Skeletal muscle satellite cell (primary cell): ENCODE data around the gene LAMB1. TPM values are rescaled to one million over a fixed set of nuclear protein-coding genes. Genes with fewer than 3 reads are reported as not detected.
A peak's percentile ranks its signal among the peaks of the same experiment; 100 is the strongest.

ENCODE experiments used
- H3K27me3 ChIP-seq: 2 replicates; pipeline ENCODE4 v1.7.0; 2013; ENCODE audit warnings: low read length; ENCODE audit not compliant: control insufficient read depth, insufficient read depth
- H3K36me3 ChIP-seq: 2 replicates; pipeline ENCODE4 v1.7.0; 2013; ENCODE audit warnings: mild to moderate bottlenecking, control low read depth, low read length; ENCODE audit not compliant: insufficient read depth
- H3K4me1 ChIP-seq: 2 replicates; pipeline ENCODE4 v1.7.0; 2013; ENCODE audit warnings: low read length; ENCODE audit not compliant: control insufficient read depth, insufficient read depth
- H3K4me2 ChIP-seq: 2 replicates; pipeline ENCODE4 v1.7.0; 2013; ENCODE audit warnings: mild to moderate bottlenecking, low read length
- H3K4me3 ChIP-seq: 2 replicates; pipeline ENCODE4 v1.7.0; 2013; ENCODE audit warnings: low read length
- H3K9ac ChIP-seq: 2 replicates; pipeline ENCODE4 v1.7.0; 2013; ENCODE audit warnings: mild to moderate bottlenecking, low read depth, low read length, moderate library complexity
- H3K9me3 ChIP-seq: replicated peaks from 2 replicates; pipeline ENCODE4 v1.7.0; 2013; ENCODE audit warnings: mild to moderate bottlenecking, control low read depth, low read length
- total RNA-seq: library from RNA; depleted of rRNA; stranded (reverse); fragments of >200 nt; gene quantifications from 2 replicates; pipeline ENCODE4 v1.2.3, GENCODE V29; 2012; rRNA removed

The LAMB1 gene
- total RNA-seq = 227 and 312 TPM in 2 replicates

DNA sequence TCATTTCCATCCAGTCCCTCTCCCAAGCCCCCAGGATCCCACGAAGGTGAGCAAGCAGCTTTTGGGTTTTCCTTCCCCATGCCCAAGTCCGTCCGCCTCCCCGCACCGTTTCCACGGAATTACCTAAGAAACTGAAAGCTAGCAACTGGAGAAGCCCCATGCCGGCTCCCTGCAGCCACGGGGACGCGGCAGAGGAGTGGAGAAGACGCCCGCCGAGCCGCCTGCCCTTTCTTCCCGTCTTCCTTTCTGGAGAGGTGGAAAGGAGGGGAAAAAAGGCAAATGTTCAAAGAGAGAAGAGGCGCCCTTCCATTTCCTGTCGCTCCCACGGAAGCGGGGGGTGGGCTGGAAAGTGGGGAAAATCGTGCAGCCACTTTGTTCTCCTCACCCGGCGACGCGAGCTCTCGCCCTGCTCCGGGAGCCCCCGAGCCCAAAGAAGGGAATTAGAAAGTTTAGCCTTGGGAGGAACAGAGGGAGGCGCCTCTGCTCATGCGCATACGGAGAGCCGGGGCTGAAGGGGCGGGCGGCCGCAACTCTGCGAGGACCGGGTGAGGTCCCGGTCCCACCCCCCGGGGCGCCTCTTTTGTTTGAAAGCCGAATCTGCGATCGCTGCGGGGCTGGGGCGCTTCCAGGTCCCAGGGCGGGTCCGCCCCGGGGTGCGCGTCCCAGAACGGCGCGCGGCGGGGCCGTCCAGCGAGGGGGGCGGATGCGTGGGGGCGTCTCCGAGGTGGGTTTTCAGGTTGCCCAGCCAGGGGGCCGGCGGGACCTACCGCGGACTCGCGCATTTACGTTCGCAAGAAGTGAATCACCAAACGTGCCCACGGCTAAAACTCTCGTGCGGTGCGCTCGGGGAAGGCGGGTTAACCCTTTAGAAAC, at the start of gene LAMB1:
Gene LAMB1, minus strand, starts transcription at position 436 of the 873 bp plus-strand sequence. Its CDS starts 276 bp downstream, at position 160.
- Histone ChIP-seq H3K4me3 (peak within 1 kb of the TSS; percentile 88), H3K9me3 (no peaks in the 10 kb centered on the region), H3K9ac (peak within 1 kb of the TSS; percentile 95), H3K27me3 (peaks cover 4% of the 10 kb centered on the region), H3K4me1 (peaks cover 44% of the 10 kb centered on the region), H3K36me3 (peaks cover 22% of the 10 kb centered on the region), H3K4me2 (peak within 1 kb of the TSS; percentile 94)

DNA sequence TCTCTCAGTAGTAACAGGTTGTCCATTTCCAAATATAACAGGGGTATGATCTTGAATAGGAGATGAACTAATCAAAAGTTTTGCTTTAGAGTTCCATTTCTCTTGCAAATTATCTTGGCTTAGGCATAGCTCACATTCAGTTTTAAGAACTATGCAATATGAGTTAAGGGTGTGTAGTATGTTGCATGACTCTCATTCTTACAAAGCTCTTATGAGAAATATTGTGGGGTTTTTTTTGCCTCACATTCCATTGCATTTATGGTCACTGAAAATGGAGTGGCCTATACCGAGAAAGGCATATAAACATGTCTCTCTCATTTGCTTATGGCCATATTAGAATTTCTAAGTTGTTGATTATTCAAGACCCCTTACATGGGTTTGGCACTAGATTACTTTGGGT, 48.5 kb upstream of the LAMB1 start:
- Histone ChIP-seq H3K36me3 (no peaks in the 10 kb centered on the region), H3K27me3 (no peaks in the 10 kb centered on the region), H3K9me3 (no peaks in the 10 kb centered on the region), H3K4me3 (no peak overlapping the region), H3K4me1 (no peaks in the 10 kb centered on the region), H3K4me2 (no peak overlapping the region), H3K9ac (no peak overlapping the region)

DNA sequence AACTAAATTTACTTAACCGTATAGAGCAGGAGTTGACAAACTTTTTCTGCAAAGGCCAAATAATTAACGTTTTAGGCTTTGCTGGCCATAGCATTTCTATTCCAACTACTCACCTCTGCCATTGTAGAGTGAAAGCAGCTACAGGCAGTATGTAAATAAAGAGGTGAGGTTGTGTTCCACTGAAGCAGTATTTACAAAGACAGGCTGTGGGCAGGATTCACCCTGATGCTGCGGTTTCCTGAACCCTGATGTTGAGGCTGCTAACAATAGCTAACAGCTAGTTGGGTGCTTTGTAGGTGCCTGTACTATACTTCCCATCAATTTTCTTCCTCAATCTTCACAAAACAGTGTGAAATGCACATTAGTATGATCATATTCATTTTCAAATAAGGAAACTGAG, 47.0 kb upstream of the LAMB1 start:
- Histone ChIP-seq H3K9me3 (no peaks in the 10 kb centered on the region), H3K27me3 (no peaks in the 10 kb centered on the region), H3K4me3 (no peak overlapping the region), H3K4me2 (no peak overlapping the region), H3K4me1 (no peaks in the 10 kb centered on the region), H3K9ac (no peak overlapping the region), H3K36me3 (no peaks in the 10 kb centered on the region)

DNA sequence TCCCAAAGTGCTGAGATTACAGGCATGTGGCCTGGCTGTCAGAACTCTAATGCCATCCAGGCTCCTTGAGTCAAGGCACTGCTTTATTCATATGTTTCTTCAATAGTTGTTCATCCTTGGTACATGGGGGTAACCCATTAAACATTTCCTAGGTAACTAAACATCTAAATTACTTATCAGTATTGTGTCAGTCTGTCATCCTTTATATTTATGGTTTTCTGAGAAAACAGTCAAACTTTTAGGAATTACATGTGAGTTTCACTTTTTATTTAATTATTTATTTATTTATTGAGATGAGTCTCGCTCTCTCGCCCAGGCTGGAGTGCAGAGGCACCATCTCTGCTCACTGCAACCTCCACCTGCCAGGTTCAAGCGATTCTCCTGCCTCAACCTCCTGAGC, 45.5 kb upstream of the LAMB1 start:
- no peaks in the 10 kb centered on the region for H3K4me1 ChIP-seq
- no peaks in the 10 kb centered on the region for H3K36me3 ChIP-seq
- no peaks in the 10 kb centered on the region for H3K9me3 ChIP-seq
- no peaks in the 10 kb centered on the region for H3K27me3 ChIP-seq
- no peak overlapping the region for H3K9ac ChIP-seq
- H3K4me3 ChIP-seq = no peak overlapping the region
- H3K4me2 ChIP-seq = no peak overlapping the region

DNA sequence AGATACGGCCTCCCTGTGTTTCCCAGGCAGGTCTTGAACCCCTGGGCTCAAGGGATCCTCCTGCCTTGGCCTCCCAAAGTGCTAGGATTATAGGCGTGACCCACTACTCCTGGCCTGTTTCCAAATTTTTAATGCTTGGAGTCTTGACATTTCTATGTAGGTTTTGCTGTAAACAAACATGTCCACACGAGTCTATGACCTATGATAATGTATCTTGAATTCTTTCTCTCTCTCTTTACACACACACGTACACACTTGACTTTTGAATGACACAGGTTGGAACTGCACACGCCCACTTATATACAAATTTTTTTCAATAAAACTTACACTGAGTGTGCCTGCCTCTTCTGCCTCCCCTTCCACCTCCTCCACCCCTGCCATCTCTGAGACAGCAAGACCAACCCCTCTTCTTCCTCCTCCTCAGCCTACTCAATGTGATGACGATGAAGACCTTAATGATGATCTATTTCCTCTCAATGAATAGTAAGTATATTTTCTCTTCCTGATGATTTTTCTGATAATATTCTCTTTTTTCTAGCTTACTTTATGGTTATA, 44.1 kb upstream of the LAMB1 start:
- no peak overlapping the region for H3K9ac ChIP-seq
- H3K4me1 ChIP-seq = no peaks in the 10 kb centered on the region
- no peak overlapping the region for H3K4me2 ChIP-seq
- H3K36me3 ChIP-seq = no peaks in the 10 kb centered on the region
- H3K27me3 ChIP-seq = no peaks in the 10 kb centered on the region
- no peak overlapping the region for H3K4me3 ChIP-seq
- no peaks in the 10 kb centered on the region for H3K9me3 ChIP-seq

DNA sequence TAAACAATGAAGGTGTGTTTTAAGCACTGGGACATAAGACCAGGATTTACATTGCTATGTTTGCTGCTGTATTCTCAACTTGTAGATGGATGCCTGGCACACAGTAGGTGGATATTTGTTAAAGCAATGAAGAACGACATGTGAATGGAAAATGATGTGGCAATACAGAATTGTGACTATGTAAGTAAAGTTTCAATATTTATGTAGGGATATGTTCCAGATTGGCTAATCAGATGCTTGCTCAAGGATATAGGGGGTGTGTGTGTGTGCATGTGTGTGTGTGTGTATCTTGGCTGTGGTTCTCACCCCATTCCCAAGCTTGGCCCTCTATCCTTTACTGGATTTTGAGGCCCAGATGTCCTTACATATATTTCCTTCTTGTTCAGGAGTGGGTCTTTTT, 42.7 kb upstream of the LAMB1 start:
- no peaks in the 10 kb centered on the region for H3K36me3 ChIP-seq
- H3K4me2 ChIP-seq = no peak overlapping the region
- no peaks in the 10 kb centered on the region for H3K9me3 ChIP-seq
- H3K9ac ChIP-seq = no peak overlapping the region
- no peaks in the 10 kb centered on the region for H3K27me3 ChIP-seq
- no peak overlapping the region for H3K4me3 ChIP-seq
- H3K4me1 ChIP-seq = no peaks in the 10 kb centered on the region

DNA sequence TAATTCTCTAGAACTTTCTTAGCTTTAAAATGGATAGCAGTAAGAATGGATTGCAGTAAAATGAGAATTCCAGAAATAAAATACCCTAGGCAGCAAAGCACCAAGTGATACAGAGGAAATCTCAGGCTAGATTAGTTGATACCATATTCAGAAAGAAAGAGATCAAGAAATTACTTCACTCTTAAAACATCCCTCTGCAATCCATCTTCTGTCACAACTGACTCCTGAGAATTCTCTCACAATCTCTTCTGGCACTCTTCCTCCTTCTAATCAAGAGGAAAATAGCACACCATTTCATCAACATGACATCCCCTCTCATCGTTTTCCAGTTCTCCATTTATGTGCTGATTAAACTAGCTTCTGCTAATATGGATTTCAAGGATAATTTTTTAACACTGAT, 42.2 kb upstream of the LAMB1 start:
- Histone ChIP-seq H3K27me3 (no peaks in the 10 kb centered on the region), H3K9ac (no peak overlapping the region), H3K9me3 (no peaks in the 10 kb centered on the region), H3K4me3 (no peak overlapping the region), H3K36me3 (no peaks in the 10 kb centered on the region), H3K4me1 (no peaks in the 10 kb centered on the region), H3K4me2 (no peak overlapping the region)

DNA sequence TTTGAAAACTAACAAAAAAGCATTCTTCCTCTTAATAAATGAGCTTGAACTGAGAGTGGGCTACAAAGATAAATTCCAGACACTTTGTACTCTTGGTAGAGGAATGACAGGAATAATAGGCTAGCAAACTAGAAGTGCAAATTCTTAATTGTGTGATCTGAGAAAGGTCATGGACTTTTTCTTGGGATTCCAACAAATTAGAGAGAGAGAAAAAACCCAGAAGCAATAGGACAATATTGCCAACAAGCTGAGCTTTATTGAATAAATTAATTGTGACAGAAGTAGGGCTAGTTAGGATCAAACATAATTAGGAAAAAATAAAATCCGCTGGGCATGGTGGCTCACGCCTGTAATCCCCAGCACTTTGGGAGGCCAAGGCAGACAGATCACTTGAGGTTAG, 41.4 kb upstream of the LAMB1 start:
- H3K9ac ChIP-seq = no peak overlapping the region
- no peaks in the 10 kb centered on the region for H3K27me3 ChIP-seq
- H3K4me2 ChIP-seq = no peak overlapping the region
- H3K9me3 ChIP-seq = no peaks in the 10 kb centered on the region
- no peaks in the 10 kb centered on the region for H3K36me3 ChIP-seq
- no peak overlapping the region for H3K4me3 ChIP-seq
- H3K4me1 ChIP-seq = no peaks in the 10 kb centered on the region

DNA sequence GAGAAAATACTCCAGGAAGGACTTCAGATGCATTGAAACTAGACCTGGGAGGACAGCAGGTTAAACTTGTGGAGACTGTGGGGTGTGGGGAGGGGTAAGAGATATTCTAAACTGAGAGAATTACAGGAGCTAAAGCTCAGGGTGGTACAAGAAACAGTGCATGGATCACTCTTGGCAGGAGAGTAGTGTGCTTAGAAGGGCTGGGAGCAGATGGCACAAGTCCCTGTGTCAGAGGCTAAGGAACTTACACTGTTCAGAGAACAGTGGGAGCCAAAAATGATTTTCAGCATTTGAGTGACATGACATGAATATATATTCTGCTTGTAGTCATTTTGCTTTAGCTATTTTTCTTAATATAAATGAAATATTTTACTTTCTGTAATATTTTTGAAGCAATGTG, 36.0 kb upstream of the LAMB1 start:
- H3K4me3 ChIP-seq = no peak overlapping the region
- no peak overlapping the region for H3K9ac ChIP-seq
- no peaks in the 10 kb centered on the region for H3K36me3 ChIP-seq
- no peaks in the 10 kb centered on the region for H3K27me3 ChIP-seq
- no peaks in the 10 kb centered on the region for H3K9me3 ChIP-seq
- no peak overlapping the region for H3K4me2 ChIP-seq
- no peaks in the 10 kb centered on the region for H3K4me1 ChIP-seq

DNA sequence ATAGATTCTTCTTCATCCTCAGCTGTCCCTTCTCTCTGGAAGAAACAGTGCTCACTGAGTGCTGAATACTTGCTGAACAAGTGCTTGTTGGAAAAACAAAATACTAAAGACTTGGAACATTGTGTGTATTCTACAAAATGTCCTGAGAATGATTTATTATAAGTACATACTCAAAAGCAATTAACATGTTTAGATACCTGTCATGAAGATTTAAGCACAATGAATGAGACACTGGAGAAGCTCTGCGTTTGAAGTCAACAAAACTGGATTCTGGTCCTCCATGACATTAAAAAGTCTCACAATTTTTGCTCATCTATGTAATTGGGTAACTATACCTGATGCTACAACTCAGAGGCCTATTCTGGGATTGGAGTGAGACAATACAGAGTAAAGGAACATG, 34.8 kb upstream of the LAMB1 start:
- Histone ChIP-seq H3K4me3 (no peak overlapping the region), H3K4me1 (no peaks in the 10 kb centered on the region), H3K9ac (no peak overlapping the region), H3K36me3 (no peaks in the 10 kb centered on the region), H3K27me3 (no peaks in the 10 kb centered on the region), H3K9me3 (no peaks in the 10 kb centered on the region), H3K4me2 (no peak overlapping the region)

DNA sequence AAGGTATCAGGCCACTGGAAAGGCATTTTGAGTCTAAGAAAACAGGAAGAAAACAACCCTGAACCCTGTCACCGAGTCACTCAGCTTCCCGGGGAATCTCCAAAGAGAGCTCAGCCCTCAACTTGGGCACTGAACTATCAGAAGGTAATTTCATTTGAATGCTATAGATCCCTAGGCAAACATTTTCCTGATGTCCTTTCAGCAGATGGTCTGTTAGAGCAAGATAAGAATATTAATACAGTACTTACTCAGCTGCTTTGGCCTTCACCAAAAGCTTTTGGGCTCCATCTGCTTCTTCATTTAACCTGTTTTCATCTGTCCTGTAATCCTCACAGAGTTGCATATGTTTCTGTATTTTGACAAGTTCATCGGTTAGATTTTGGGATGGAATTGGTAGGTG, 34.2 kb upstream of the LAMB1 start:
- no peak overlapping the region for H3K9ac ChIP-seq
- no peaks in the 10 kb centered on the region for H3K27me3 ChIP-seq

DNA sequence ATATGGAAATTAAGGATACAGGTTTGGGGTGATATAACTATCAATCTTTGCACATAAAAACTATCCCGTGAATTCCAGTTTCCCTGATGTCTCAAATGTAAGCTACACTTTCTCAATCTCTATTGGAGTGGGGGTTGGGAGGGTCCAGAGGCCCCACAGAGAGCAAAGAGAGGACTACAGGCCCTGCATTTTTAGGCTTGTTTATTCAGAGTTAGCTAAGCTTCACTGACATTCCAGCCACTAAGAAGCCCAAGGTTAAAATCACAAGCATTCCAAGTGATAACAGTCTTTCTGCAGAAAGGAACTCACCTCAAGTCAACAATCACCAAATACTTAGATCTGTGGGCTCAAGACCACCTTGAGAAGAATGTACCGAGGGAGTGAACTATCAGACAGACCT, 31.6 kb upstream of the LAMB1 start:
- Histone ChIP-seq H3K36me3 (no peaks in the 10 kb centered on the region), H3K4me3 (no peak overlapping the region), H3K9me3 (no peaks in the 10 kb centered on the region), H3K4me1 (peaks cover 15% of the 10 kb centered on the region), H3K9ac (no peak overlapping the region), H3K4me2 (no peak overlapping the region), H3K27me3 (no peaks in the 10 kb centered on the region)

More for the DNA sequence above, 34.2 kb upstream of the LAMB1 start:
- Histone ChIP-seq H3K9me3 (no peaks in the 10 kb centered on the region), H3K4me1 (no peaks in the 10 kb centered on the region), H3K4me3 (no peak overlapping the region), H3K36me3 (no peaks in the 10 kb centered on the region), H3K4me2 (no peak overlapping the region)
